H9 (cell line): Measurements from ENCODE around the gene BCL2L15. TPM values are rescaled to one million over a fixed set of nuclear protein-coding genes. Genes with fewer than 3 reads are reported as not detected.

Experiments used
- DNase-seq: peaks from one replicate; pipeline ENCODE4 v3.0.0-alpha.2; 2017
- H2AFZ ChIP-seq: one replicate; pipeline ENCODE4 v1.6.1; 2013; ENCODE audit warnings: mild to moderate bottlenecking, low read length, control low read depth, moderate library complexity
- H2AK5ac ChIP-seq: 2 replicates; pipeline ENCODE4 v1.6.1; 2013; ENCODE audit warnings: low read length, control low read depth, mixed read lengths; ENCODE audit not compliant: insufficient read length
- H2BK120ac ChIP-seq: one replicate; pipeline ENCODE4 v1.6.1; 2013; ENCODE audit warnings: low read depth, mild to moderate bottlenecking, low read length, control low read depth, inconsistent platforms; ENCODE audit not compliant: poor library complexity, severe bottlenecking
- H2BK12ac ChIP-seq: 2 replicates; pipeline ENCODE4 v1.6.1; 2013; ENCODE audit warnings: low read length, control low read depth, mixed read lengths, low read depth; ENCODE audit not compliant: insufficient read length
- H2BK15ac ChIP-seq: 2 replicates; pipeline ENCODE4 v1.6.1; 2013; ENCODE audit warnings: low read depth, low read length, control low read depth
- H2BK20ac ChIP-seq: one replicate; pipeline ENCODE4 v1.6.1; 2013; ENCODE audit warnings: low read depth, mild to moderate bottlenecking, low read length, control low read depth, inconsistent platforms; ENCODE audit not compliant: poor library complexity, severe bottlenecking
- H2BK5ac ChIP-seq: 2 replicates; pipeline ENCODE4 v1.6.1; 2013; ENCODE audit warnings: low read length, control low read depth, mixed read lengths; ENCODE audit not compliant: insufficient read length
- H3K14ac ChIP-seq: 2 replicates; pipeline ENCODE4 v1.6.1; 2013; ENCODE audit warnings: low read length, control low read depth; ENCODE audit not compliant: insufficient read depth
- H3K18ac ChIP-seq: 2 replicates; pipeline ENCODE4 v1.6.1; 2013; ENCODE audit warnings: low read depth, mild to moderate bottlenecking, mixed read lengths, low read length, control low read depth; ENCODE audit not compliant: insufficient read length
- H3K23ac ChIP-seq: 2 replicates; pipeline ENCODE4 v1.6.1; 2013; ENCODE audit warnings: low read length, control low read depth, mixed read lengths, low read depth; ENCODE audit not compliant: insufficient read length
- H3K23me2 ChIP-seq: 2 replicates; pipeline ENCODE4 v1.6.1; 2013; ENCODE audit warnings: low read depth, mild to moderate bottlenecking, mixed read lengths, low read length, control low read depth; ENCODE audit not compliant: insufficient read length, poor library complexity, severe bottlenecking
- H3K27ac ChIP-seq: 2 replicates; pipeline ENCODE4 v1.5.1; 2013; ENCODE audit warnings: low read length, control low read depth, mixed read lengths, low read depth; ENCODE audit not compliant: insufficient read length
- H3K27me3 ChIP-seq: 2 replicates; pipeline ENCODE4 v1.6.1; 2013; ENCODE audit warnings: low read length, control low read depth, inconsistent platforms; ENCODE audit not compliant: insufficient read depth
- H3K4ac ChIP-seq: 2 replicates; pipeline ENCODE4 v1.6.1; 2013; ENCODE audit warnings: low read depth, mild to moderate bottlenecking, control low read depth, inconsistent platforms, low read length, moderate library complexity
- H3K4me1 ChIP-seq: 2 replicates; pipeline ENCODE4 v1.6.1; 2013; ENCODE audit warnings: low read length, control low read depth, inconsistent platforms; ENCODE audit not compliant: insufficient read depth
- H3K4me2 ChIP-seq: 2 replicates; pipeline ENCODE4 v1.6.1; 2013; ENCODE audit warnings: low read length, control low read depth, mixed read lengths; ENCODE audit not compliant: insufficient read length, insufficient read depth
- H3K56ac ChIP-seq: 2 replicates; pipeline ENCODE4 v1.6.1; 2013; ENCODE audit warnings: low read depth, mild to moderate bottlenecking, mixed read lengths, low read length, control low read depth; ENCODE audit not compliant: insufficient read length
- H3K79me1 ChIP-seq: 2 replicates; pipeline ENCODE4 v1.6.1; 2013; ENCODE audit warnings: low read depth, mild to moderate bottlenecking, moderate library complexity, low read length, control low read depth, inconsistent platforms; ENCODE audit not compliant: insufficient read depth, poor library complexity, severe bottlenecking
- H3K79me2 ChIP-seq: 2 replicates; pipeline ENCODE4 v1.6.1; 2013; ENCODE audit warnings: low read length, control low read depth, inconsistent platforms; ENCODE audit not compliant: insufficient read depth
- H3K9ac ChIP-seq: 2 replicates; pipeline ENCODE4 v1.6.1; 2013; ENCODE audit warnings: low read length, control low read depth, mixed read lengths; ENCODE audit not compliant: insufficient read length; ENCODE audit errors: extremely low read depth
- H3K9me3 ChIP-seq: one replicate; pipeline ENCODE4 v1.6.1; 2013; ENCODE audit warnings: low read depth, low read length, inconsistent platforms; ENCODE audit not compliant: control insufficient read depth
- H3T11ph ChIP-seq: one replicate; pipeline ENCODE4 v1.6.1; 2013; ENCODE audit warnings: mild to moderate bottlenecking, low read length, control low read depth, inconsistent platforms
- H4K20me1 ChIP-seq: one replicate; pipeline ENCODE4 v1.6.1; 2013; ENCODE audit not compliant: control insufficient read depth, insufficient read length, insufficient read depth
- H4K5ac ChIP-seq: 2 replicates; pipeline ENCODE4 v1.6.1; 2013; ENCODE audit warnings: low read depth, mild to moderate bottlenecking, mixed read lengths, low read length, control low read depth; ENCODE audit not compliant: insufficient read length
- H4K8ac ChIP-seq: replicated peaks from 2 replicates; pipeline ENCODE4 v1.6.1; 2013; ENCODE audit warnings: low read length, control low read depth, mixed read lengths, low read depth; ENCODE audit not compliant: insufficient read length
- H4K91ac ChIP-seq: 2 replicates; pipeline ENCODE4 v1.6.1; 2013; ENCODE audit warnings: low read depth, mild to moderate bottlenecking, moderate library complexity, mixed read lengths, low read length, control low read depth; ENCODE audit not compliant: insufficient read length
- H3K27ac Mint-ChIP-seq, 3 experiments: 2 replicates in 2 of 3; 3 replicates in 1 of 3; pipeline ENCODE4 v1.8.0; 2020 to 2021; ENCODE audit warnings: mixed read lengths in 3 of 3, mild to moderate bottlenecking in 1 of 3, moderate library complexity in 1 of 3
- H3K27me3 Mint-ChIP-seq: 2 replicates; pipeline ENCODE4 v1.8.0; 2021; ENCODE audit warnings: low read depth, mild to moderate bottlenecking, moderate library complexity, mixed read lengths
- H3K36me3 Mint-ChIP-seq, 3 experiments: 2 replicates in 2 of 3; 3 replicates in 1 of 3; pipeline ENCODE4 v1.8.0; 2020 to 2021; ENCODE audit warnings: low read depth in 3 of 3, mixed read lengths in 3 of 3; ENCODE audit not compliant: insufficient read depth in 1 of 3
- H3K4me1 Mint-ChIP-seq, 2 experiments: 2 replicates each; pipeline ENCODE4 v1.8.0; 2020; ENCODE audit warnings: mixed read lengths in 2 of 2
- H3K4me3 Mint-ChIP-seq, 2 experiments: 2 replicates in 1 of 2; 3 replicates in 1 of 2; pipeline ENCODE4 v1.8.0; 2020 to 2021; ENCODE audit warnings: mild to moderate bottlenecking in 2 of 2, mixed read lengths in 2 of 2, moderate library complexity in 1 of 2
- H3K9me3 Mint-ChIP-seq, 2 experiments: 2 replicates in 1 of 2; 3 replicates in 1 of 2; pipeline ENCODE4 v1.8.0; 2020; ENCODE audit warnings: mild to moderate bottlenecking in 2 of 2, mixed read lengths in 2 of 2, moderate library complexity in 1 of 2
- WGBS: extraction: QIAGEN DNeasy Blood & Tissue Kit; methylation state at CpG from one replicate; pipeline ENCODE4 v1.1.7; 2013; ENCODE audit warnings: missing lambda C conversion rate, low lambda C conversion rate, mixed read lengths; ENCODE audit not compliant: insufficient read length; ENCODE audit errors: extremely low coverage; 5-methylcytosine and 5-hydroxymethylcytosine counted together
- total RNA-seq: library from RNA; stranded (reverse); gene quantifications from 2 replicates; pipeline ENCODE4 v1.2.1, GENCODE V29; 2021
- TF ChIP-seq, protein P1 (sequence below): fragments of 200-600 bp; sonication (generic); conservative IDR thresholded peaks from 3 replicates; pipeline ENCODE4 v1.8.0; 2021; ENCODE audit warnings: antibody characterized with exemption, mild to moderate bottlenecking

BCL2L15 gene
- total RNA-seq, 1 experiment from 2014 or later: 0.22 TPM

DNA sequence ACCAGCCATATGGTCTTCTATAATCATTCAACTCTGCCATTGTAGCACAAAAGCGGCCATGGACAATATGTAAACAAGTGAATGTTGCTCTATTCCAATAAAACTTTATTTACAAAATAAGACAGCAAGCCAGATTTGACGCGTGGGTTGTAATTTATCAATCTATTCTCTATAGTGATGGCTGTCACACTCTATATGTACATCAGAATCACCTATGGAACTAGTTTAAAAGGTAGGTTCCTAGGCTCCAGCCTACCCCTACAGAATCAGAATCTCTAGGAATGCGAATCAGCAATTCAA is 7.7 kb downstream of the BCL2L15 start:
- Histone ChIP-seq H3K27me3 (no peaks in the 10 kb centered on the region), H3K9ac (no peak overlapping the region), H2BK120ac (no peak overlapping the region), H2BK15ac (no peak overlapping the region), H2BK20ac (no peak overlapping the region), H2AK5ac (no peak overlapping the region), H4K5ac (no peak overlapping the region), H3K56ac (no peak overlapping the region), H3K23me2 (no peaks in the 10 kb centered on the region), H3K79me1 (no peaks in the 10 kb centered on the region), H3K4me1 (no peaks in the 10 kb centered on the region), H3K79me2 (no peaks in the 10 kb centered on the region), H3K4me2 (no peak overlapping the region), H4K91ac (no peak overlapping the region), H2AFZ (no peak overlapping the region), H3K14ac (no peak overlapping the region), H3K9me3 (no peaks in the 10 kb centered on the region), H3T11ph (no peak overlapping the region), H3K23ac (no peak overlapping the region), H3K4ac (no peak overlapping the region), H4K8ac (no peak overlapping the region), H2BK12ac (no peak overlapping the region), H4K20me1 (no peaks in the 10 kb centered on the region), H2BK5ac (no peak overlapping the region), H3K18ac (no peak overlapping the region), H3K27ac (no peak overlapping the region)
- no peak overlapping the region for H3K4me3 Mint-ChIP-seq
- H3K27ac Mint-ChIP-seq: no peak overlapping the region
- H3K9me3 Mint-ChIP-seq: no peaks in the 10 kb centered on the region
- no CpG with 5 or more reads among the region's 4 CpGs for WGBS
- DNase-seq: no peak
- H3K27me3 Mint-ChIP-seq: no peaks in the 10 kb centered on the region
- H3K4me1 Mint-ChIP-seq: peaks cover 9 to 17% of the 10 kb centered on the region in 2 experiments
- TF ChIP-seq, protein P1, sequence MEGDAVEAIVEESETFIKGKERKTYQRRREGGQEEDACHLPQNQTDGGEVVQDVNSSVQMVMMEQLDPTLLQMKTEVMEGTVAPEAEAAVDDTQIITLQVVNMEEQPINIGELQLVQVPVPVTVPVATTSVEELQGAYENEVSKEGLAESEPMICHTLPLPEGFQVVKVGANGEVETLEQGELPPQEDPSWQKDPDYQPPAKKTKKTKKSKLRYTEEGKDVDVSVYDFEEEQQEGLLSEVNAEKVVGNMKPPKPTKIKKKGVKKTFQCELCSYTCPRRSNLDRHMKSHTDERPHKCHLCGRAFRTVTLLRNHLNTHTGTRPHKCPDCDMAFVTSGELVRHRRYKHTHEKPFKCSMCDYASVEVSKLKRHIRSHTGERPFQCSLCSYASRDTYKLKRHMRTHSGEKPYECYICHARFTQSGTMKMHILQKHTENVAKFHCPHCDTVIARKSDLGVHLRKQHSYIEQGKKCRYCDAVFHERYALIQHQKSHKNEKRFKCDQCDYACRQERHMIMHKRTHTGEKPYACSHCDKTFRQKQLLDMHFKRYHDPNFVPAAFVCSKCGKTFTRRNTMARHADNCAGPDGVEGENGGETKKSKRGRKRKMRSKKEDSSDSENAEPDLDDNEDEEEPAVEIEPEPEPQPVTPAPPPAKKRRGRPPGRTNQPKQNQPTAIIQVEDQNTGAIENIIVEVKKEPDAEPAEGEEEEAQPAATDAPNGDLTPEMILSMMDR: no peak
- no peaks in the 10 kb centered on the region for H3K36me3 Mint-ChIP-seq
